PFSK-1 (cell line): ENCODE measurements around the gene ITGA1.

Experiments used
- POLR2AphosphoS5 ChIP-seq: IDR thresholded peaks from 2 replicates; pipeline ENCODE4 v1.6.1; 2012; ENCODE audit warnings: low read depth, mild to moderate bottlenecking, control low read depth, low read length, moderate library complexity
- REST ChIP-seq, 2 experiments: IDR thresholded peaks; 2 replicates each; pipeline versions ENCODE4 v1.6.1 to v1.8.0; 2011 to 2012; ENCODE audit warnings: low read depth in 2 of 2, low read length in 2 of 2, control low read depth in 1 of 2, inconsistent platforms in 1 of 2, mild to moderate bottlenecking in 1 of 2, moderate library complexity in 1 of 2; ENCODE audit not compliant: insufficient read depth in 1 of 2
- SIN3A ChIP-seq: IDR thresholded peaks from 2 replicates; pipeline ENCODE4 v1.6.1; 2012; ENCODE audit warnings: mild to moderate bottlenecking, low read length, moderate library complexity, borderline replicate concordance; ENCODE audit not compliant: insufficient read depth
- TAF1 ChIP-seq: IDR thresholded peaks from 2 replicates; pipeline ENCODE4 v1.6.1; 2012; ENCODE audit warnings: low read length, control low read depth, borderline replicate concordance; ENCODE audit not compliant: insufficient read depth

DNA sequence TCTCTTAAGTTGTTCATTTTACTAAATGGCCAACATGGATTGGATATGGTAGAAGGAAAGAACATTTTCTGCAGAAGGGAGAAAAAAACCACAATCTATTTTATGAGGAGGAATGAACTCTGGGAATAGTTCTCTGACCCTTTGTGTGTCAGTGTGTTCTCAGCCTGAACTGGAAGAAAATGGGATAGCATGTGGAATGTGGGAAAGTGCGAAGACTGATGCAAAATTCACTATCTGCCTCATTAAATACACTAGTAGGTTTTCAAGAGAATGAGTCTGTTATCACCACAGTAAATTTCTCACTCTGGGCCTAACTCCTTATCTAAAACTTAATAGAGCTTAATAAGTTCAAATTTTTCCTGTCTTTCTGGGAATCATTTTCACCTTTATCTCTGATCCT is 22.7 kb downstream of the ITGA1 start:
- TF ChIP-seq POLR2AphosphoS5: no peak
- TF ChIP-seq REST (IDR thresholded peaks at IDR 0.05; ENCODE audit: insufficient read depth in 1 of 2, low read depth in 2 of 2, low read length in 2 of 2): no peak
- no peak for TF ChIP-seq TAF1
- no peak for TF ChIP-seq SIN3A
